Ramos (cell line): Measurements from ENCODE around the gene WFDC13.
"Not testable (repeated sequence)": the region's sequence is repeated elsewhere in the genome, so short reads cannot be mapped to it uniquely, and the experiment has no call there.

Experiments
- in situ Hi-C: fragments of 300-500 bp; cut with MboI; formaldehyde crosslinking; loops from one replicate; pipeline ENCODE4 v1.14.3; 2022; ENCODE audit warnings: low sequenced_read_pairs; ENCODE audit not compliant: unreplicated experiment

WFDC13 gene, protein sequence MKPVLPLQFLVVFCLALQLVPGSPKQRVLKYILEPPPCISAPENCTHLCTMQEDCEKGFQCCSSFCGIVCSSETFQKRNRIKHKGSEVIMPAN

DNA sequence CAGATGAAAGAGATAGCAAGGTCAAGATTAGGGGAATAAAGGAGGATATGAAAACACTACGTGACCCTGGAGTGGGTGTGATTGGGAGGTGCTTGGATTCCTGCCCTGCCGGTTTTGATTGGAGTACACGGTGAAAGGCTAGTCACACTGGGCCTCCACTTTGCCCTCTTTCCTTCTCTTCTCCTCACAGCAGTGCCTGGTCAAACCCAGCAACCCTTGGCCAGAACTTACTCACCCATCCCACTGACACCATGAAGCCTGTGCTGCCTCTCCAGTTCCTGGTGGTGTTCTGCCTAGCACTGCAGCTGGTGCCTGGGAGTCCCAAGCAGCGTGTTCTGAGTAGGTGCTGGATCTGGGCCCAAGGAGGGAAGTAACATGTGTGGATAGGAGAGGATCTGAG is at the start of gene WFDC13:
WFDC13 (plus strand) TSS at position 166 of the 400 bp plus-strand sequence; CDS start at position 252, 86 bp downstream.
- in situ Hi-C loops, result no loop called here

DNA sequence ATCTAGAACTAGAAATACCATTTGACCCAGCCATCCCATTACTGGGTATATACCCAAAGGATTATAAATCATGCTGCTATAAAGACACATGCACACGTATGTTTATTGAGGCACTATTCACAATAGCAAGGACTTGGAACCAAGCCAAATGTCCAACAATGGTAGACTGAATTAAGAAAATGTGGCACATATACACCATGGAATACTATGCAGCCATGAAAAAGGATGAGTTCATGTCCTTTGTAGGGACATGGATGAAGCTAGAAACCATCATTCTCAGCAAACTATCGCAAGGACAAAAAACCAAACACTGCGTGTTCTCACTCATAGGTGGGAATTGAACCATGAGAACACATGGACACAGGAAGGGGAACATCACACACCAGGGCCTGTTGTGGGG is 44.8 kb upstream of the WFDC13 start:
- in situ Hi-C loops, result not testable (repeated sequence)

DNA sequence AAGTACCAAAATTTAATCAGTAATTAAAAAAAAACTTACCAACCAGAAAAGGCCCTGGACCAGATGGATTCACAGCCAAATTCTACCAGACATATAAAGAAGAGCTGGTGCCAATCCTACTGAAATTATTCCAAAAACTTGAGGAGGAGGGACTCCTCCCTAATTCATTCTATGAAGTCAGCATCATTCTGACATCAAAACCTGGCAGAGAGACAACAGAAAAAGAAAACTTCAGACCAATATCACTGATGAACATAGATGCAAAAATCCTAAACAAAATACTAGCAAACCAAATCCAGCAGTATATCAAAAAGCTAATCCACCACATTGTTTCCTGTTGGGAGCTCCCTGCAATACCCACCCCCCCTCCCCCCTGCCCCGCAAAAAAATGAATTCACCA is 31.7 kb upstream of the WFDC13 start, which contains the start of gene WFDC11:
WFDC11 (minus strand) TSS at position 101 of the 400 bp plus-strand sequence. CDS start 19,639 bp downstream, outside the sequence.
- in situ Hi-C loops, result no loop called here

DNA sequence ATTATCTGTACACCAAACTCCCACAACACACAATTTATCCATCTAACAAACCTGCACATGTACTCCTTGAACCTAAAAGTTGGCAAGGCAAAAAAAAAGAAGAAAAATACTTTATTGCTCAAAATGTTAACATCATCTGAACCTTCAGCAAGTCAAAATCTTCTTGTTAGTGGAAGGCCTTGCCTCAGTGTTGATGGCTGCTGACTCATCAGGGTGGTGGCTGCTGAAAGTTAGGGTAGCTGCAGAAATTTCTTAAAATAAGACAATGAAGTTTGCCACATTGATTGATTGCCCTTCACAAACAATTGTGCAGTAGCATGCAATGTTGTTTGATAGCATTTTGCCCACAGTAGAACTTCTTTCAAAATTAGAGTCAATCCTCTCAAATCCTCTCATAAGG is 29.1 kb upstream of the WFDC13 start:
- in situ Hi-C loops, result no loop called here

DNA sequence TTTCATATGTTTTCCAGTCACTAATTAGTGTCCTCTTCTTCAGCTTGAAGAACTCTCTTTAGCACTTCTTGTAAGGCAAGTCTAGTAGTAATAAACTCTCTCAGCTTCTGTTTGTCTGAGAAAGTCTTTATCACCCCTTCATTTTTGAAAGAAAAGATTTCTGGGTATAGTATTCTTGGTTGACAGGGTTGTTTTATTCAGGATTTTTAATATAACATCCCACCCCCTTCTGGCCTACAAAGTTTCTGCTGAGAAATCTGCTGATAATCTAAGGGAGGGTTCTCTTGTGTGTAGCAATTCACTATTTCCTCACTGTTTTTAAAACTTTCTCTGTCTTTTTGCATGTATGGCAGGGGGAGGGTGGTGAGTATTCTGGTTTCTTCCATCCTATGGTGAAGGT is 22.2 kb upstream of the WFDC13 start:
- in situ Hi-C loops, result no loop called here

DNA sequence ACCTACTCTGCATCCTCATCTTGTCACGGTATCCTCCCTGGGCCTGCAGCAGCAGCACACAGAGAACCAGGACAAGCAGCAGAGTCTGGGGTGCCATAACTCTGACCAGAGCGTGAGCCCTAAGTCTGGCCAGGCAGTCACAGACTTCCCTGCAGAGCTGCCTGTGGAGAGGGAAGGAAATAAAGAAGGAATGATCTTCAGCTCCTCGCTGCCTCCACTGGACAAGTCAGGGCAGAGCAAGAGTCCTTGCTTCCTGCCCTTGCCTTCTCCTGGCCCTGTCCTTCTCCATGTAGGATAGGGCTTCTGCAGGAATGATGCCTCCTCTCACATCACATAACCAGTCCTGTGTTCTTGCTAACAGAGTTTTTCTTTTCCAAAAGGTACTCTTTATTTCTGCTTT is 15.9 kb upstream of the WFDC13 start:
- in situ Hi-C loops, result no loop called here

DNA sequence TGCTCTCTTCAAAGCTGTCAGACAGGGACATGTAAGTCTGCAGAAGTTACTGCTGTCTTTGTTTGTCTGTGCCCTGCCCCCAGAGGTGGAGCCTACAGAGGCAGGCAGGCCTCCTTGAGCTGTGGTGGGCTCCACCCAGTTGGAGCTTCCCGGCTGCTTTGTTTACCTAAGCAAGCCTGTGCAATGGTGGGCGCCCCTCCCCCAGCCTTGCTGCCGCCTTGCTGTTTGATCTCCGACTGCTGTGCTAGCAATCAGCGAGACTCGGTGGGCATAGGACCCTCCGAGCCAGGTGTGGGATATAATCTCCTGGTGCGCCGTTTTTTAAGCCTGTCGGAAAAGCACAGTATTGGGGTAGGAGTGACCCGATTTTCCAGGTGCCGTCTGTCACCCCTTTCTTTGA is 8.5 kb upstream of the WFDC13 start:
- in situ Hi-C loops, result not testable (repeated sequence)

DNA sequence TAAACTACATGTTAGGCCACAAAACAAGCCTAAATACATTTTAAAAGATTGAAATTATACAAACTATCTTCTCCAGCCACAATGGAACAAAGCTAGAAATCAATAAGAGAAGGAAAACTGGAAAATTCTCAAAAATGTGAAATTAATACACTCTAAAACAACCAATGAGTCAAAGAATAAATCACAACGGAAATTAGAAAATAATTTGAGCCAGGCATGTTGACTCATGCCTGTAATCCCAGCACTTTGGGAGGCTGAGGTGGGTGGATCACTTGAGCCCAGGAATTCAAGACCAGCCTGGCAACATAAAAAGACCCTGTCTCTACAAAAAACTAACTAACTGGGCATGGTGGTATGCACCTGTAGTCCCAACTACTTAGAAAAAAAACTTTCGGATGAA is 6.3 kb upstream of the WFDC13 start:
- in situ Hi-C loops, result no loop called here

DNA sequence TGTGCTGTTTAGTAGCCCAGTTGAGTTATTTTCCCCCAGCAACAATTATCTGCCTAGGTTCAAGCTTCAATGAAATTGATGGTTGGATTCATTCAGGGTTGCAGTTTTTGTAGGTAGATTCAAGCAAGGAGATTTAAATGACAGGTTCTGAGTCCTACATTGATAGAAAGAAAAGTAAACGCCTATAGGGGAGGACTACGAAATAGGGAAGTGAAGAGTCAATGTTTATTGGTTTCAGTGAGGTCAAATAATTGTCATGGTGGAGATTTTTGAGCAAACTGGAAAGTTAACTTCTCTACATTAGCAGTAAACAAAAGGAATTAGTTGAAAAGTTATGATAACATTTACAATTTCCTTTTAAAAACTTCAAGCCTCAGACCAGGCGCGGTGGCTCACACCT is 734 bp upstream of the WFDC13 start:
- in situ Hi-C loops, result no loop called here

DNA sequence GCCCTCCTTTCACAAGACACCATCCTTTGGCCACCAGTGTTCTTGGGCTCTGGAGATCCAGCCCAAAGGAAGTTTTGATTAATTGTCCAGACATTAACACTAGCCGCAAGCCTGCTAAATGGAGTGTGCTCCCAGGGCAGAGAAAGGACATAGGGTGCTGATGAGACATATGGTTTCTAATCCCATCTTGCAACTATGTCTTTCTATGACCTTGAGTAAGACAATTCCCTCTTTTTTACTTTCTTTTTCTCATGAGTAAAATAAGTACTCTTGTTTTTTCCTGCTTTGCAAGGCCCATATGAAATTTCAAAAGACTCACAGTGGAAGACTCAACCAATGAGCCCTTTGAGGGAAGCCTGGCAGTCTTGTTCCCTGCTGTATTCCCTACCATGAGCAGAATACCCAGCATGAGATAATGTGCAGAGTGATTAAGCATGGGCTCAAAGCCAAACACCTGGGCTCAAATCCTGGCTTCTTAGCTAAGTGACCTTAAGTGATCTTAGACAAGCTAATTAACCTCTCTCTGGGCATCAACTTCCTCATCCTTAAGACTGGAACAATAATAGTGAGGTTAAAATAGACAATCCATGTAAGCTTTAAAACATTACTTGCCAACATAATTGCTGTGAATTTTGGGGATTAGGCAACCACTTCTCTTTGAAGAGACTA is 3.3 kb downstream of the WFDC13 start, which contains the start of gene WFDC10B:
WFDC10B (minus strand) TSS at position 51 of the 669 bp plus-strand sequence. CDS start 19,027 bp downstream, outside the sequence.
- in situ Hi-C loops, result no loop called here

DNA sequence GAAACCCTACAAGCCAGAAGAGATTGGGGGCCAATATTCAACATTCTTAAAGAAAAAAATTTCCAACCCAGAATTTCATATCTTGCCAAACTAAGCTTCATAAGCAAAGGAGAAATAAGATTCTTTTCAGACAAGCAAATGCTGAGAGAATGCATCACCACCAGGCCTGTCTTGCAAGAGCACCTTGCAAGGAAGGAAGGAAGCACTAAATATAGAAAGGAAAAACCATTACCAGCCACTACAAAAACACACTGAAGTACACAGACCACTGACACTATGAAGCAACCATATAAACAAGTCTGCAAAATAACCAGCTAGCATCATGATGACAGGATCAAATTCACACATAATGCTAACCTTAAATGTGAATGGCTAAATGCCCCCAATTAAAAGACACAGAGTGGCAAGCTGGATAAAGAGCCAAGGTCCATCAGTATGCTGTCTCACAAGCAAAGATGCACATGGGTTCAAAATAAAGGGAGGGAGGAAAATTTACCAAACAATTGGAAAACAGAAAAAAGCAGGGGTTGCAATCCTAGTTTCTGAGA is 14.4 kb downstream of the WFDC13 start:
- in situ Hi-C loops, result not testable (repeated sequence)

DNA sequence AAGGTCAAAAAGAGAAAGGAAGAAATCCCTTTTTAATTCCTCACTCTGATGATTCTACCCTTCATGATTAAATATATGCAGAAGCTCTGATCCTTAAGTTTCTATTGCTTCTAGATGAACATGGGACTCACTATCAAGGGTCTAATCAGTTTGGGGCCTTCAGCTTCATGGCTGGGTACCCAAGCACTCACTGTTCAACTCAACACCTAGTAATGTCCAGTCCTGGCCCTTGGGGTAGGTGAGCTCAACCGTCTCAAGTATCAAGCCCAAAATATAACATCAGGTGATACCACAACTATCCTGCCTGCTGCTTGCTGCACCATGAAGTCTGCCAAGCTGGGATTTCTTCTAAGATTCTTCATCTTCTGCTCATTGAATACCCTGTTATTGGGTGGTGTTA is 20.2 kb downstream of the WFDC13 start, which contains the start of gene SPINT4:
SPINT4 (plus strand) TSS at position 301 of the 400 bp plus-strand sequence; CDS start at position 322, 21 bp downstream.
- in situ Hi-C loops, result no loop called here

DNA sequence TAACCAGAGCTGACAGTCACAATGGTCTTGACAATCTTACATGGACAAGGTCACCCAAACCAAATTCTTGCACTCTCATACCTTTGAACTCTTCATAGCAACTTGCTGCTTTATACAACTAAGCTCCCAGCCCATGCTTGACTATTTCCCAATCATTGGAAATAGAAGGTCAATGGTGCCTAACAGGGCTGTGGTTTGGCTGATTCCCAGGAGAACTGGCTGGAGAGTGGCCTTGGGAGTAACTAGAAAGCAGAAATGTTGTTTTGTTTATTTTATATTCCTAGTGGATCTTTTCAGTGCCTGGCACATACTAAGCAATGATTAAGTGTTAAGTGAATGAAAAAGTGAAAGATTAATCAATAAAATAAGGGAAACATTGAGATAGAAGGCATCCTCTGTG is 23.3 kb downstream of the WFDC13 start:
- in situ Hi-C loops, result no loop called here

DNA sequence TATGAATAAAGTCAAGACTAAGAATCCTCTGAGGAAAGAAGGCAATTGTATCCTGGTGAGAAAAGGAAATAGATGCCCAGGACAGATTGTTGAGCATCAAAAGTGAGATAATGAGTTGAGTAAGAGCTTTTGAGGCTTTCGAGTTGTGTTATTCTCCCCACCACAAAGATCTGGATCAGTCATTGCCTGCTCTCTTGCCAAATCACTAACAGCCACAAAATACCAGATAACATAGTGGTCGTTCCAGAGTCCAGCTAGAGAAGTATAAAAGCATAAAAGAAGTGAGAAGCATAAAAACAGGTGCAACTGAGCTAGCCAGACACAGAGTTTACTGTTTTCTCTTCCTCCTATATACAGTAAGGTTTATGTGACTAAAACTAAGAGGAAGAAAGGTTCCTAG is 25.2 kb downstream of the WFDC13 start:
- in situ Hi-C loops, result no loop called here

DNA sequence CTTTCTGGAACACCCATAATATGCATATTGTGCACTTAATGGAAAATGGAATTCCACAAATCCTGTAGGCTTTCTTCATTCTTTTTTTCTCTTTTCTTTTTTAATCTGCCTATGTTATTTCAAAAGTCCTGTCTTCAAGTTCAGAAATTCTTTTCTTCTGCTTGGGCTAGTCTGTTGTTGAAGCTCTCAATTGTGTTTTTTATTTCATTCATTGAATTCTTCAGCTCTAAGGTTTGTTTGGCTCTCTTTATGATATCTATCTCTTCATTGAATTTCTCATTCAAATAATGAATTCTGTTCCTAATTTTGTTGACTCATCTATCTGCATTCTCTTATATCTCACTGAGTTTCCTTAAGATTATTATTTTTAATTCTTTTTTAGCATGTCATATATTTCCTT is 30.4 kb downstream of the WFDC13 start:
- in situ Hi-C loops, result no loop called here

DNA sequence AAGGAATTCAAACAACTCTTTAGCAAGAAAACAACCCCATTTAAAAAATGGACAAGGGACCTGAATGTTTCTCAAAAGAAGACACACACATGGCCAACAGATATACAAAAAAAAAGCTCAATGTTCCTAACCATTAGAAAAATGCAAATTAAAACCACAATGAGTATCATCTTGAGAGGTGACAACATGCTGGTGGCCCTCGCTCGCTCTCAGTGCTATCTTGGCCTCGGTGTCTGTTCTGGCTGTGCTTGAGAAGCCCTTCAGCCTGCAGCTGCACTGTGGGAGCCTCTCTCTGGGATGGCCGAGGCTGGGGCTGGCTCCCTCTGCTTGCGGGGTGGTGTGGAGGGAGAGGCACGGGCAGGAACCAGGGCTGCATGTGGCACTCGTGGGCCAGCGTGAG is 33.7 kb downstream of the WFDC13 start:
- in situ Hi-C loops, result no loop called here

DNA sequence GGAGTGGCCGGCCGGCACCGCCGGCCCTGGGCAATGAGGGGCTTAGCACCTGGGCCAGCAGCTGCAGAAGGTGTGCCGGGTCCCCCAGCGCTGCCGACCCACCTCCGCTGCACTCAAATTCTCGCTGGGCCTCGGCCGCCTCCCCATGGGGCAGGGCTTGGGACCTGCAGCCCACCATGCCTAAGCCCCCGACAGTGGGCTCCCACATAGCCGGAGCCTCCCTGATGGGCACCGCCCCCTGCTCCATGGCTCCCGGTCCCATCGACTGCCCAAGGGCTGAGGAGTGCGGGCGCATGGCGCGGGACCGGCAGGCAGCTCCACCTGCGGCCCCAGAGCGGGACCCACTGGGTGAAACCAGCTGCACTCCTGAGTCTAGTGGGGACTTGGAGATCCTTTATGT is 34.1 kb downstream of the WFDC13 start:
- in situ Hi-C loops, result no loop called here

DNA sequence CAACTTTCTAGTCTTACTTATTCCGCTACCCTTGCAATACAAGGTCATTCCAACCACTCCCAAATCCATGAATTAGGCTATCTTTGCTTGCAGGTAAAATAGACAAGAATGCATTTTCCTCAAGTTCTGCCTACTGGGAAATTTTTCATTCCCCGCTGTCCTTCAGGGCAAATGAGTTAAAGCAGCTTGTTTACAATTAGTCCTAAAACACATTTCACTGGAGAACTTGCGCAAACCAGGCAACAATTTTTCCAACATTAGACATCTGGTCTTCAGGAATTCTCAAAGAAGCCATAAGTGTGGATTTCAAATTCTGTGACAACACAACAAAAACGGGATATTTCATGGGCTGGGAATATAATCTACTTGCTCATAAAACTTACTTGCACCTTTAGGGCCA is 40.8 kb downstream of the WFDC13 start:
- in situ Hi-C loops, result no loop called here

DNA sequence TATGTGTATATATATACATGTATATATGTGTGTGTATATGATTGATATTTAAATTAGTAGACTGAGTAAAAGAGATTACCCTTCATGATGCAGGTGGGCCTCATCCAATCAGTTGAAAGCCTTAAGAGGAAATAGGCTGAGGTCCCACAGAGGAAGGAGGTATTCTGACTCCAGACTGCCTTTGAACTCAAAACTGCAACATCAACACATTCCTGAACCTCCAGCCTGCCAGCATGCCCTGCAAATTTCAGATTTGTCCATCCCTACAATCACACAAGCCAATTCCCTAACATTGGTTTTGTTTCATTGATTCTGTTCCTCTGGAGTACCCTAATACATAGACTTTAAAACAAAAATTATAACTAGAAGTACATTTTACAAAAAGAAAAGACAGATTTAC is 43.2 kb downstream of the WFDC13 start:
- in situ Hi-C loops, result no loop called here

DNA sequence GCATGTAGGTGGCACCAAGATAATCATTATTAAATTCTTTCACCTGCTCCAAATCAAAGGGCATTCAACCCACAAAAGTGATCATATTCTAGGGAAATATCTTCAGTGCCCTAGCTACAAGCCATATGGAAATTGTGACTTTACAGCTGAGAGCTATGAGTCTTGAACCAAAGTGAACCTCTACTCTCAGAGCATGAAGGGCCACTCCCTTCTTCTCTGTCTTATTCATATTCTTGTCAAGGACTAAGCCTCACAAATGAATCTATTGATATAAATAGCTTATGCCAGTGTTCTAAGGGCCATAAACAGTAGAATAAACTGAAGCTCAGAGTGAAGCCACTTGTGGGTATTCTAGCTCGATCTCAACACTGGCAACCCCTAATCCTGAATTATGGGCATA is 49.9 kb downstream of the WFDC13 start:
- in situ Hi-C loops, result loop anchor here (25.0 kb wide), 2 partner anchors 289 to 439 kb away; partner anchors contain the start of genes MATN4, RBPJL and WFDC2

DNA sequence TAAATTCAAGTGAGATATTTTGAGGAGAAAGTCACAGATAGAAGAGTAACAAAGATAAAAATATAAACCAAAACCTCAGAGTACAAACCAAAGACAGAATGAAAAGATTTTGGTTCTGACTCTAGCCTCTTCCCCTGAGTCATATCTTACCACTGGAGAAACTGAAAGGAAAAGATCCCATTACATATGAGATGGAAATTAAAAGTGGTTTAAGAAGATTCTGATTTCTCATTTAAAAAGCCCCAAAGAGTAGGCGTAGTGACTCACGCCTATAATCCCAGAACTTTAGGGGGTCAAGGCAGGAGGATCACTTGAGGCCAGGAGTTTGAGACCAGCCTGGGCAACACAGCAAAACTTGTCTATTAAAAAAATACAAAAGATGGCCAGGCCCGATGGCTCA is 50.9 kb downstream of the WFDC13 start:
- in situ Hi-C loops, result loop anchor here (25.0 kb wide), 2 partner anchors 290 to 440 kb away; partner anchors contain the start of genes MATN4, RBPJL and WFDC2
